B cell (primary cell): ENCODE measurements around the gene TTC34. TPM values are rescaled to one million over a fixed set of nuclear protein-coding genes. Genes with fewer than 3 reads are reported as not detected.

Source experiments
- ATAC-seq: fragments of 200-7000 bp; cut with Tn5 transposase; one replicate; pipeline ENCODE4 v1.10.0; 2021; ENCODE audit warnings: low read depth, mild to moderate bottlenecking, moderate number of reproducible peaks, moderate library complexity
- CTCF ChIA-PET: fragments of 350-600 bp; sonication (Branson Sonifier 250); formaldehyde crosslinking; loops from one replicate; lab custom pipeline; 2021; ENCODE audit warnings: antibody characterized with exemption, inconsistent platforms; lab: Charles Lee
- POLR2A ChIA-PET: fragments of 350-600 bp; sonication (Branson Sonifier 250); formaldehyde crosslinking; loops from one replicate; lab custom pipeline; 2021; ENCODE audit warnings: antibody characterized with exemption; lab: Charles Lee
- DNase-seq: peaks from one replicate; pipeline ENCODE4 v3.0.0; 2013
- H2AFZ ChIP-seq: 2 replicates; pipeline ENCODE4 v1.6.1; 2012; ENCODE audit warnings: mild to moderate bottlenecking, low read depth, low read length; ENCODE audit not compliant: insufficient read depth, poor library complexity, severe bottlenecking
- H3K27ac ChIP-seq, 2 donors: 1 replicate in 1 of 2; 2 replicates in 1 of 2; pipeline ENCODE4 v1.5.1; 2012 to 2013; ENCODE audit warnings: low read length in 2 of 2, mild to moderate bottlenecking in 2 of 2, moderate library complexity in 1 of 2
- H3K27me3 ChIP-seq, 4 experiments: fragments of 200-600 bp in 1 of 4; sonication (generic) in 1 of 4; replicated peaks in 1 of 4; 1 replicate in 2 of 4; 2 replicates in 2 of 4; pipeline versions ENCODE4 v1.6.1 to v1.7.0; 2013 to 2016; ENCODE audit warnings: low read length in 3 of 4, mild to moderate bottlenecking in 2 of 4, mixed read lengths in 1 of 4, moderate library complexity in 1 of 4; ENCODE audit not compliant: insufficient read depth in 4 of 4, control insufficient read depth in 3 of 4; ENCODE audit errors: control extremely low read depth in 1 of 4
- H3K36me3 ChIP-seq, 2 experiments: replicated peaks in 1 of 2; 1 replicate in 1 of 2; 2 replicates in 1 of 2; pipeline versions ENCODE4 v1.6.1 to v1.7.1; 2013; ENCODE audit warnings: low read length in 1 of 2; ENCODE audit not compliant: insufficient read depth in 2 of 2, control insufficient read depth in 1 of 2; ENCODE audit errors: control extremely low read depth in 1 of 2, extremely low read depth in 1 of 2
- H3K4me1 ChIP-seq, 2 donors: fragments of 200-600 bp in 1 of 2; sonication (generic) in 1 of 2; 1 replicate in 1 of 2; 2 replicates in 1 of 2; pipeline versions ENCODE4 v1.5.1 to v1.6.1; 2013 to 2017; ENCODE audit warnings: low read length in 2 of 2; ENCODE audit not compliant: control insufficient read depth in 2 of 2, insufficient read depth in 2 of 2
- H3K4me2 ChIP-seq: replicated peaks from 2 replicates; pipeline ENCODE3; 2012; ENCODE audit warnings: mild to moderate bottlenecking, low read depth, low read length; ENCODE audit not compliant: poor library complexity, severe bottlenecking
- H3K4me3 ChIP-seq, 5 experiments: fragments of 200-600 bp in 1 of 5; sonication (generic) in 1 of 5; 1 replicate in 3 of 5; 2 replicates in 2 of 5; pipeline versions ENCODE4 v1.5.1 to v1.7.0; 2011 to 2016; ENCODE audit warnings: low read length in 4 of 5, mild to moderate bottlenecking in 4 of 5, low read depth in 2 of 5, control low read depth in 1 of 5, moderate library complexity in 1 of 5; ENCODE audit not compliant: insufficient read depth in 1 of 5; ENCODE audit errors: control extremely low read depth in 1 of 5, extremely low read depth in 1 of 5
- H3K79me2 ChIP-seq: fragments of 200-600 bp; sonication (generic); one replicate; pipeline ENCODE4 v1.6.0; 2016; ENCODE audit warnings: low read length; ENCODE audit not compliant: control insufficient read depth, insufficient read depth
- H3K9ac ChIP-seq: fragments of 200-600 bp; sonication (generic); 2 replicates; pipeline ENCODE4 v1.6.1; 2017; ENCODE audit warnings: mild to moderate bottlenecking, low read length, moderate library complexity
- H3K9me3 ChIP-seq, 3 donors: one replicate each; pipeline versions ENCODE4 v1.6.1 to v1.7.1; 2013; ENCODE audit warnings: low read length in 2 of 3; ENCODE audit not compliant: control insufficient read depth in 2 of 3, insufficient read depth in 1 of 3; ENCODE audit errors: control extremely low read depth in 1 of 3
- H4K20me1 ChIP-seq: 2 replicates; pipeline ENCODE4 v1.6.0; 2012; ENCODE audit warnings: mild to moderate bottlenecking, low read length; ENCODE audit not compliant: insufficient read depth, control insufficient read depth, poor library complexity, severe bottlenecking
- H3K27ac Mint-ChIP-seq: one replicate; pipeline ENCODE4 v1.8.0; 2021; ENCODE audit warnings: mixed read lengths
- H3K27me3 Mint-ChIP-seq: one replicate; pipeline ENCODE4 v1.8.0; 2021; ENCODE audit warnings: mixed read lengths
- H3K4me1 Mint-ChIP-seq: one replicate; pipeline ENCODE4 v1.8.0; 2021; ENCODE audit warnings: mixed read lengths
- H3K4me3 Mint-ChIP-seq: one replicate; pipeline ENCODE4 v1.8.0; 2021; ENCODE audit warnings: mixed read lengths
- H3K9me3 Mint-ChIP-seq: one replicate; pipeline ENCODE4 v1.8.0; 2022; ENCODE audit warnings: mixed read lengths; ENCODE audit not compliant: insufficient read depth
- EZH2 ChIP-seq: IDR thresholded peaks from 2 replicates; pipeline ENCODE4 v1.6.1; 2012; ENCODE audit warnings: borderline replicate concordance, low read depth, mild to moderate bottlenecking, moderate library complexity, low read length; ENCODE audit not compliant: insufficient read depth, poor library complexity, severe bottlenecking
- WGBS: methylation state at CpG from one replicate; pipeline ENCODE4 v1.1.5; 2013; ENCODE audit warnings: missing lambda C conversion rate; ENCODE audit not compliant: insufficient coverage; 5-methylcytosine and 5-hydroxymethylcytosine counted together
- intact Hi-C: fragments of 100-400 bp; cut with micrococcal nuclease; formaldehyde crosslinking; loops from one replicate; pipeline ENCODE4 v1.10.0; 2022
- polyA plus RNA-seq: library from polyadenylated mRNA; depleted of rRNA; stranded (reverse); fragments of >200 nt; gene quantifications from 2 replicates; pipeline ENCODE4 v1.2.3, GENCODE V29; 2012
- total RNA-seq, 2 donors: library from RNA; stranded (reverse); fragments of 120-200 nt in 1 of 2; gene quantifications; 1 replicate in 1 of 2; 2 replicates in 1 of 2; pipeline versions ENCODE4 v1.2.3 to v1.2.4, GENCODE V29; 2013 to 2022
- TF ChIP-seq, protein P1 (sequence below): fragments of 200-600 bp; IDR thresholded peaks from one replicate; pipeline ENCODE4 v1.8.0; 2022; ENCODE audit warnings: antibody characterized with exemption, mild to moderate bottlenecking

Gene TTC34
- total and polyA plus RNA-seq, 2 donors (not counting 1 experiment from before 2014, with no cell fraction given) = 2.1 to 8.1 TPM

DNA sequence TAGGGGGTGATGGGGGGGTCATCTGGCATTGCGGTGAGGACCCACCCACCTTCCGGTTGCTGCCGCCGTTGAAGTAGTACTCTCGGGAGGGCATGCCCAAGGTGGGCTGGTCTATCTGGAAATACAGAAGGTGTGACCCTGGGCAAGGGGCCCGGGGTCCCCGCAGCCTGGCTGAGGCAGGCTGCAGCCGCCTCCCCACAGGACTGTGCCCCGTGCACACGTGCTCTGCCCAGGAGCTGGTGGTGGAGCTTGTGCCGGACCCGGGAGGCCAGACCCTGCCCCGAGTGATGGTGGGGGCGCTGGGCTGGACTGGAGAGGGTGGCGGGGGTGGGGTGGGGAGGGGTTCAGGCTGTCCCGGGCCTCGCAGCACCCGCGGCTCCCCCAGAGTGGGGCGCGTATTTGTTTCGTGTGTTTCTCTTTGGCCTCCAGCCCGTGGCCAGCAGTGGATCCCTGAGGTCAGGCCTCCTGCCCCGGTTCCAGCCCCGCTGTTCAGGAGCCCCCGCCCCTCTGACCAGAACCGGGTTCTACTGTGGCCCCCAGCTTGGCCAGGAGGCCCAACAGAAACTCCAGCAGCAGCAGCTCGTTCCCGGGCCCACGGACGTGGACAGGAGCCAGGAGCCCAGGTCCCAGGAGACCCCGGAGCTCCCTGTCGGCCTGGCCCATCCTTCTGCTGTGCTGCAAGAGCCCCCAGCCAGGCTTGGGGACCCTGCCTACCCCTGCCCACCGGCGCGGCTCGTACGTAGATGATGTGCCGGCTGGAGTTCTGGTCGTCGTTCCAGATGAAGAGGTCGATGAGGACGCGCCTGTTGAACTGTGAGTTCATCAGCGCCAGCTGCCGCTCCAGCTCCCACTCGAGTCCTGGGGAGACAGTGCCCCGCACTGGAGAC, 195.7 kb downstream of the TTC34 start:
- WGBS = 93% methylated on average over 47 of the region's 48 CpGs
- no peaks in the 10 kb centered on the region for H4K20me1 ChIP-seq
- ATAC-seq = no peak

More for the DNA sequence above, 195.7 kb downstream of the TTC34 start:
- no peak overlapping the region for H3K4me3 Mint-ChIP-seq
- H3K27me3 ChIP-seq = peaks cover 0 to 7% (median 1%) of the 10 kb centered on the region in 4 experiments
- no peaks in the 10 kb centered on the region for H3K4me1 ChIP-seq
- ChIA-PET POLR2A (no interaction called here), CTCF (interaction anchor here (0.6 kb wide), 1 partner anchor 819 kb away, joined by 4 read pairs; no protein-coding TSS in a partner anchor)
- intact Hi-C loops = no loop called here
- TF ChIP-seq, protein P1, sequence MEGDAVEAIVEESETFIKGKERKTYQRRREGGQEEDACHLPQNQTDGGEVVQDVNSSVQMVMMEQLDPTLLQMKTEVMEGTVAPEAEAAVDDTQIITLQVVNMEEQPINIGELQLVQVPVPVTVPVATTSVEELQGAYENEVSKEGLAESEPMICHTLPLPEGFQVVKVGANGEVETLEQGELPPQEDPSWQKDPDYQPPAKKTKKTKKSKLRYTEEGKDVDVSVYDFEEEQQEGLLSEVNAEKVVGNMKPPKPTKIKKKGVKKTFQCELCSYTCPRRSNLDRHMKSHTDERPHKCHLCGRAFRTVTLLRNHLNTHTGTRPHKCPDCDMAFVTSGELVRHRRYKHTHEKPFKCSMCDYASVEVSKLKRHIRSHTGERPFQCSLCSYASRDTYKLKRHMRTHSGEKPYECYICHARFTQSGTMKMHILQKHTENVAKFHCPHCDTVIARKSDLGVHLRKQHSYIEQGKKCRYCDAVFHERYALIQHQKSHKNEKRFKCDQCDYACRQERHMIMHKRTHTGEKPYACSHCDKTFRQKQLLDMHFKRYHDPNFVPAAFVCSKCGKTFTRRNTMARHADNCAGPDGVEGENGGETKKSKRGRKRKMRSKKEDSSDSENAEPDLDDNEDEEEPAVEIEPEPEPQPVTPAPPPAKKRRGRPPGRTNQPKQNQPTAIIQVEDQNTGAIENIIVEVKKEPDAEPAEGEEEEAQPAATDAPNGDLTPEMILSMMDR = no peak
- TF ChIP-seq EZH2 = no peak
- no peak overlapping the region for H3K4me2 ChIP-seq
- no peak for DNase-seq
- H3K4me3 ChIP-seq = no peak overlapping the region
- no peak overlapping the region for H3K27ac Mint-ChIP-seq
- no peaks in the 10 kb centered on the region for H3K9me3 ChIP-seq
- H3K79me2 ChIP-seq = no peaks in the 10 kb centered on the region
- H3K9me3 Mint-ChIP-seq = peaks cover 4% of the 10 kb centered on the region
- H3K27ac ChIP-seq = no peak overlapping the region
- H3K4me1 Mint-ChIP-seq = no peaks in the 10 kb centered on the region
- H2AFZ ChIP-seq = no peak overlapping the region
- H3K9ac ChIP-seq = no peak overlapping the region
- H3K27me3 Mint-ChIP-seq = peaks cover 14% of the 10 kb centered on the region
- no peaks in the 10 kb centered on the region for H3K36me3 ChIP-seq
